Astrocyte of the spinal cord (primary cell): ENCODE measurements around the gene TSHZ3.

Experiments
- DNase-seq: peaks from one replicate; pipeline ENCODE4 v3.0.0; 2011; ENCODE audit warnings: low read depth, low spot score
- H3K4me3 ChIP-seq: 2 replicates; pipeline ENCODE4 v1.5.1; 2011; ENCODE audit warnings: low read depth, mild to moderate bottlenecking, low read length, moderate library complexity
- CTCF ChIP-seq: IDR thresholded peaks from 2 replicates; pipeline ENCODE4 v1.5.1; 2012; ENCODE audit warnings: low read depth, mild to moderate bottlenecking, low read length, inconsistent platforms
- in situ Hi-C: cut with HindIII; loops from 2 replicates; pipeline ENCODE4 v1.10.0; 2017; ENCODE audit warnings: low sequenced_read_pairs

Gene TSHZ3

GRCh38 chr19:31285744-31286143 is 63.5 kb downstream of the TSHZ3 start:
- in situ Hi-C loops, result no loop called here
- no peak overlapping the region for H3K4me3 ChIP-seq
- no peak for TF ChIP-seq CTCF
- peak; percentile 61 for DNase-seq

GRCh38 chr19:31284621-31285020 is 64.6 kb downstream of the TSHZ3 start:
- in situ Hi-C loops, result no loop called here
- no peak for DNase-seq
- no peak overlapping the region for H3K4me3 ChIP-seq
- TF ChIP-seq CTCF, result no peak

- no peak overlapping the region for H3K4me3 ChIP-seq
- DNase-seq, result no peak
- no peak for TF ChIP-seq CTCF
- in situ Hi-C loops, result no loop called here
Measured at GRCh38 chr19:31283701-31284100, 65.5 kb downstream of the TSHZ3 start.

GRCh38 chr19:31282346-31282745 is 66.9 kb downstream of the TSHZ3 start:
- DNase-seq, result no peak
- H3K4me3 ChIP-seq, result no peak overlapping the region
- TF ChIP-seq CTCF, result no peak
- in situ Hi-C loops, result no loop called here

GRCh38 chr19:31280287-31281006 is 68.8 kb downstream of the TSHZ3 start:
- no peak for DNase-seq
- no peak for TF ChIP-seq CTCF
- H3K4me3 ChIP-seq, result no peak overlapping the region
- in situ Hi-C loops, result no loop called here

- in situ Hi-C loops, result no loop called here
- no peak overlapping the region for H3K4me3 ChIP-seq
- no peak for TF ChIP-seq CTCF
- no peak for DNase-seq
Measured at GRCh38 chr19:31279436-31279765, 69.8 kb downstream of the TSHZ3 start.
